ENCODE results near the gene SLC9A9.

SLC9A9 gene

DNA sequence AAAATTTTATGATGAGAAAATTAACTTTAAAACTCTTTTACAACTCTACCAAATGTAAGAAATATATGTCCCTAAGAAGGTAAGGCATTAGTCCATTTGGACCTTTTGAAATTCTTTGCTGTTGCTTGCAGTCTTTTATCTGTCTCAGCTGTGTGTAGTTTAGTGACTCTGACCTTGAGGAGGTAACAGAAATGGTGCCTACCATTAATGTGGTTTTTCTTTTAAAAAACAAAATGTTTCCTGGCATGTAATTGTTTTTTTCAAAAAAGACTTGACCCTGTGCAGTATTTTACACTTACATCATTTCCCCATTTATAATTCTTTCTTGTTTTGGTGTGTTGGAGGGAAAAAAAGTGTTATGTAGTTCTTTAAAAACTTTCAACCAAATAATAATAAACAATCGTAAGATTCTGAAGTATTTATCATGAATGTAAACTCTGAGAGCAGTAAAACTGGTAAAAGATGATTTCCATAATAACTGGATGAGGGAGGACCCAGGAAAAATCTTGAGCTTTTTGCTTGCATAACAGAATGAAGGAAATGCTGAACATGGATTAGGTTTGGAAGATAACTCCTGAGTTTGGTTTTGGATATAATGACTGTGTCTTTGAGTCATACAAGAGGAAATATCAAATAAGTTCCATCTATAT, 503.6 kb downstream of the SLC9A9 start:
- DNase-seq: no peak

GRCh38 chr3:143343944-143344343, 504.3 kb downstream of the SLC9A9 start:
- no peak for DNase-seq

- DNase-seq: no peak
These were observed 505.2 kb downstream of the SLC9A9 start for GRCh38 chr3:143343031-143343430.

DNA sequence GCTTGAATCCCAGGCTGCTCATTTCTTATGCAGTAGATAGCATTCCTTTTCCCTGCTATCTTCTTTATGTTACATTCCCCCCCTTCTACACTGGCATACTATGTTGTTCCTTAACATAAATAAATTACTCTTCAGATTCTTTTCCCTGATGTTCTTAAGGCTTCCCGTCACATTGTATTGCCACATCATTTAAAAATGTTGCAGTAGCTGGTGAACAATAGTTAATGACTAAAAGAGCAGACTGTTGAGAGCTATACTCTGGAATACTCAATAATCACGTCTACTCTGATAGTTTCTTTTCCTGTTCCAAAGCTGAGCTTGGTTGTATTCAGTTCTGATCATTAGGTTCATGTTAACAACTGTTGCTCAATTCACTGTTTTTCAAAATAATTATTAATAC, 508.8 kb downstream of the SLC9A9 start:
- DNase-seq: no peak

DNA sequence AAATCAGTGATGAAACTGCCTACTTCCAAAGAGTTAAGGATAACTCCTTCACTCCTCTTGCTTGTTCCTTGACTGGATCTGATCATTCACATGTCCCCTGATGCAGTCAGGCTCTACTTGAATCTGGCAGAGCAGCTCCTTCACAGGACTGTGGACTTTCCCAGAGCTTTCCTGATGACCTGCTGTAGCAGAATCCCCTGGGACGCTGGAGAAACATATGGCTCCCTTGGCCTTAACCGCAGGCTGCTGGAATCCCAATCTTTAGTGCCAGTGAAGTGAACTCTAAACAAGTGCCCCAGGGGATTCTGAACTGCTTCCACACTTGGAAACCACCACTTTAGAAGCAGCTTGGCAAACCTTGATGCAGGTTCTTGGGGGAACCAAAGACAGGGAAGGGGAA, 510.9 kb downstream of the SLC9A9 start:
- no peak for DNase-seq

GRCh38 chr3:143334231-143334630, 514.0 kb downstream of the SLC9A9 start:
- DNase-seq: no peak

GRCh38 chr3:143333367-143333766, 514.9 kb downstream of the SLC9A9 start:
- DNase-seq: no peak

GRCh38 chr3:143332026-143332425, 516.2 kb downstream of the SLC9A9 start:
- no peak for DNase-seq

DNA sequence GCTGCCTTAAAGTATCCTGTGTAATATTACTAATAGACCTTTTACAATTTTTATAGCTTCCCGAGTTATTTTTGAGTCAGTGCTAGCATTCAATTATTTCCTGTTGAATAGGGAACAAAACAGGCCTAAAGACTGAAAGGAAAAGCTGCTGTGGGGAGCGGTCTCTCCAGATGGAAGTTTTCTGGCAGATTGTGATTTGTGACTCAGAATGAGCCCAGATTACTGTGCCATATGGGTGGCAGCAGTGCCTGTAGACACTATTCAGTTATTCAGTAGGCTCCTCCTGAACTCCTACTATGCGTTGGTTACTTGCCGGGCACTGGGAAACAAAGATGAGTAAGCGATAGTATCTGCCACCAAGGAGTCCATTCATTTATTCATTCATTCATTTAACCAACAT, 516.9 kb downstream of the SLC9A9 start:
- no peak for DNase-seq

DNA sequence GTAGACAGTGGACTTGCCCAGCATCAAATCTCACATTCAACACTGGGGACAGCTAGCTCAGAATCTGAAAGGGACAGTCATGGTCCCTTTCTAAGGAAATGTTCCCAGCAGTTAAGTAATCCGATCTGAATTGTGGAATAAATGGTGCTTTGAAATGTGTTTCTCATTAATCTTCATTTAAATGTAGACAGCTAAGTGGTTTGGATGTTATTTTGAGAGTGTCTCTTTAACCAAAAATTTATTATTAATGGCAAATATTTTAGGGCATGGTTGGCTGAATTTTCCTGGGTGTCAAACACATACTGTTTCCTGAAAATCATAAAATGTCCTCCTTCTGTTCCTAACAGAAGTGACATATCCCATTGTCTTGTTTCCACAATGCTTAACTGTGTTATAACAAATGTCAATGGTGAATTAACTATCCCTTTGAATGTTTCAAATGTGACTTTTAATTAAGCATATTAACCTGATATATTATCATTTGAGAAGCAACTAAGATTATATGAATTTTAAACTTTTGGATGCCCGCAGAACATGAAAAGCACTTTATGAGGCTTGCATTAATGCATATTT, 517.9 kb downstream of the SLC9A9 start:
- DNase-seq: no peak

- no peak for DNase-seq
These were observed 518.6 kb downstream of the SLC9A9 start for GRCh38 chr3:143329567-143330211.

- DNase-seq: no peak
These were observed 519.8 kb downstream of the SLC9A9 start for GRCh38 chr3:143328451-143328850.

GRCh38 chr3:143326983-143327778, 521.1 kb downstream of the SLC9A9 start:
- no peak for DNase-seq

- DNase-seq: no peak
These were observed 527.1 kb downstream of the SLC9A9 start for GRCh38 chr3:143321058-143321769.

- DNase-seq: no peak
These were observed 532.5 kb downstream of the SLC9A9 start for GRCh38 chr3:143315766-143316165.

DNA sequence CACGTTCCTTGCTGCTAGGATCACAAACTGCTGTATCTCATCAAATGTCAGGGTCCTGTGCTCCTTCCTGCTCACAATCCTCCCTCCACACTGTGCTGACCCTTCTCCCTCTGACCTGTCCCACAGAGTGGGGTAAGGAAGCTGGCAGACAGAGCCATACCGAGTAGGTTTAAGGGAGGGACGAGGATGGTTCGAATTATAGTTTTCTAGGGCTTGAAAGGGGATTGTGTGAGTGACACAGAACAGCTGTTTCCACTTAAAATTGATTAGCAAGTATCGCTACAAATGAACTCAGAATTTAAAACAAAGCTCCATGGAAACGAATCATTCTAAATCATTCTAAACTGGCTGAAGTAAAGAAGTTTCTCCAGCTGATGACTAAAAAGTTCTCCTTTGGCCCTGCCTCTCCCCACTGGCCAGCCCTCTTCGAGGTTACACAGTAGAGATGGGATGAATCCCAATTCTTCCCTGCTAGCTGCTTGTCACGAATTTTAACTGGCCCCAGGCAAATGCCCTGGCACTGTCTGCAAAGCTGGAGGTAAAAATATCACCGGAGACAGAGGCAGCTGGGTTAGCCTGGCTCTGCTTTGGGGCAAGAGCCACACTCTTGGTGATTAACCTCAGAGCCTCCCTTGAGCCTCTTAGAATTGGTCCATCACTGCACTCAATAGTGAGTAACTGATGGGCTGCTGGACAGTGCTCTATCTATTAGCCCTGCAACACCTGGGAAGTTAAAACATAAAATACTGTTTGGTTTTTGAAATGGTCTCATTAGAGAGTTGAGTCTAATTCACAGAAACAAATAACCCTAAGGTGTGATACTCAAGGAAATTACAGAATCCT, 533.8 kb downstream of the SLC9A9 start:
- DNase-seq: no peak

GRCh38 chr3:143313893-143314188, 534.4 kb downstream of the SLC9A9 start:
- no peak for DNase-seq

GRCh38 chr3:143313025-143313892, 535.0 kb downstream of the SLC9A9 start:
- DNase-seq: no peak

- no peak for DNase-seq
These were observed 537.2 kb downstream of the SLC9A9 start for GRCh38 chr3:143311096-143311495.

- no peak for DNase-seq
These were observed 538.6 kb downstream of the SLC9A9 start for GRCh38 chr3:143309705-143310104.

- DNase-seq: no peak
These were observed 540.6 kb downstream of the SLC9A9 start for GRCh38 chr3:143307613-143308183.
